HCT116 (cell line): ENCODE results near the gene SLC27A1. TPM values are rescaled to one million over a fixed set of nuclear protein-coding genes. Genes with fewer than 3 reads are reported as not detected.
A peak's percentile ranks its signal among the peaks of the same experiment; 100 is the strongest.

Experiments
- ATAC-seq: fragments of 200-7000 bp; cut with Tn5 transposase; 2 replicates; pipeline ENCODE4 v1.9.1; 2020; ENCODE audit warnings: mild to moderate bottlenecking, moderate library complexity
- BruUV-seq: library from RNA; stranded (reverse); fragments of 400-500 nt; replicated peaks from 2 replicates; lab custom pipeline; 2021; lab: Mats Ljungman, UMichigan
- CTCF ChIA-PET: fragments of 300-600 bp; sonication (Branson Sonifier 250); formaldehyde crosslinking; loops from one replicate; lab custom pipeline; 2021; ENCODE audit warnings: antibody characterized with exemption; lab: Charles Lee
- POLR2A ChIA-PET: fragments of 300-600, 350-600 bp; sonication (Branson Sonifier 250); formaldehyde crosslinking; loops from one replicate; lab custom pipeline; 2021; ENCODE audit warnings: antibody characterized with exemption; lab: Charles Lee
- RAD21 ChIA-PET, 2 experiments: fragments of 300-600 bp; sonication (Branson Sonifier 250); formaldehyde crosslinking; loops; one replicate each; lab custom pipeline; 2023; ENCODE audit warnings: low total read pairs in 2 of 2; ENCODE audit not compliant: uncharacterized antibody in 2 of 2, unreplicated experiment in 2 of 2, low non-redundant PET in 1 of 2; lab: Charles Lee
- DNase-seq: peaks from one replicate; pipeline ENCODE4 v3.0.0-alpha.2; 2010; ENCODE audit warnings: low read depth, low spot score
- H2AFZ ChIP-seq: fragments of 200-600 bp; shearing (Covaris generic), sonication (generic); 2 replicates; pipeline ENCODE4 v1.6.1; 2017; ENCODE audit warnings: low read depth, mixed run types, mixed read lengths, antibody characterized with exemption, low read length; ENCODE audit not compliant: poor library complexity, severe bottlenecking
- H3K27ac ChIP-seq: 2 replicates; pipeline ENCODE4 v1.5.1; 2012; ENCODE audit warnings: low read depth, low read length
- H3K27me3 ChIP-seq: fragments of 200-600 bp; sonication (generic); 2 replicates; pipeline ENCODE4 v1.6.1; 2016; ENCODE audit warnings: mixed run types, low read length, mixed read lengths; ENCODE audit not compliant: insufficient read depth
- H3K36me3 ChIP-seq, 2 experiments: fragments of 200-500 bp in 1 of 2; fragments of 200-600 bp in 1 of 2; sonication (Bioruptor generic) in 1 of 2; sonication (generic) in 1 of 2; 2 replicates each; pipeline versions ENCODE4 v1.5.1 to v1.6.1; 2014 to 2016; ENCODE audit warnings: low read length in 2 of 2, inconsistent platforms in 1 of 2, mixed read lengths in 1 of 2, mixed run types in 1 of 2; ENCODE audit not compliant: insufficient read depth in 2 of 2, control insufficient read depth in 1 of 2
- H3K4me1 ChIP-seq, 2 experiments: fragments of 200-600 bp in 1 of 2; sonication (generic) in 1 of 2; 2 replicates each; pipeline versions ENCODE4 v1.5.1 to v1.6.1; 2012 to 2017; ENCODE audit warnings: low read length in 2 of 2, inconsistent platforms in 1 of 2, mild to moderate bottlenecking in 1 of 2, mixed read lengths in 1 of 2, mixed run types in 1 of 2, moderate library complexity in 1 of 2; ENCODE audit not compliant: insufficient read depth in 2 of 2, control insufficient read depth in 1 of 2
- H3K4me2 ChIP-seq: fragments of 200-600 bp; sonication (generic); 2 replicates; pipeline ENCODE4 v1.6.1; 2017; ENCODE audit warnings: mixed run types, low read length, mixed read lengths
- H3K4me3 ChIP-seq, 2 experiments: fragments of 200-600 bp in 1 of 2; sonication (generic) in 1 of 2; replicated peaks in 1 of 2; 2 replicates each; pipeline ENCODE4 v1.5.1; 2011 to 2016; ENCODE audit warnings: low read length in 2 of 2, control low read depth in 1 of 2, low read depth in 1 of 2, mild to moderate bottlenecking in 1 of 2, mixed read lengths in 1 of 2, mixed run types in 1 of 2
- H3K79me2 ChIP-seq: fragments of 200-600 bp; sonication (generic); 2 replicates; pipeline ENCODE4 v1.6.1; 2017; ENCODE audit warnings: mild to moderate bottlenecking, mixed run types, low read length, moderate library complexity, mixed read lengths; ENCODE audit not compliant: insufficient read depth
- H3K9ac ChIP-seq: fragments of 200-600 bp; sonication (generic); 2 replicates; pipeline ENCODE4 v1.6.1; 2016; ENCODE audit warnings: low read length, mixed read lengths
- H3K9me2 ChIP-seq: fragments of 200-600 bp; sonication (generic), shearing (Covaris generic); 2 replicates; pipeline ENCODE4 v1.6.1; 2017; ENCODE audit warnings: mixed run types, mild to moderate bottlenecking, moderate library complexity; ENCODE audit not compliant: insufficient read depth
- H3K9me3 ChIP-seq, 2 experiments: fragments of 200-500 bp in 1 of 2; fragments of 200-600 bp in 1 of 2; sonication (Bioruptor generic) in 1 of 2; sonication (generic) in 1 of 2; 2 replicates each; pipeline ENCODE4 v1.6.1; 2014 to 2017; ENCODE audit warnings: low read length in 2 of 2, mixed read lengths in 2 of 2, inconsistent platforms in 1 of 2, low read depth in 1 of 2, mild to moderate bottlenecking in 1 of 2, mixed run types in 1 of 2, moderate library complexity in 1 of 2; ENCODE audit not compliant: control insufficient read depth in 1 of 2, insufficient read depth in 1 of 2
- H4K20me1 ChIP-seq: fragments of 200-600 bp; sonication (generic), shearing (Covaris generic); 2 replicates; pipeline ENCODE4 v1.6.1; 2017; ENCODE audit warnings: mixed run types, mild to moderate bottlenecking, moderate library complexity; ENCODE audit not compliant: insufficient read depth
- CBX3 ChIP-seq: IDR thresholded peaks from 2 replicates; pipeline ENCODE4 v1.6.1; 2012; ENCODE audit warnings: low read depth
- EZH2 ChIP-seq: fragments of 200-600 bp; sonication (generic); IDR thresholded peaks from 2 replicates; pipeline ENCODE4 v1.6.1; 2017; ENCODE audit warnings: antibody characterized with exemption, mixed run types
- MAX ChIP-seq: IDR thresholded peaks from 2 replicates; pipeline ENCODE4 v1.6.1; 2012
- POLR2A ChIP-seq: IDR thresholded peaks from 2 replicates; pipeline ENCODE4 v1.7.0; 2011; ENCODE audit warnings: borderline replicate concordance; ENCODE audit not compliant: insufficient read depth, insufficient read length; ENCODE audit errors: extremely low read depth
- REST ChIP-seq: IDR thresholded peaks from 2 replicates; pipeline ENCODE4 v1.6.1; 2012; ENCODE audit warnings: low read depth
- SRF ChIP-seq: IDR thresholded peaks from 2 replicates; pipeline ENCODE4 v1.6.1; 2012; ENCODE audit warnings: low read depth
- YY1 ChIP-seq: IDR thresholded peaks from 2 replicates; pipeline ENCODE4 v1.6.1; 2011; ENCODE audit warnings: low read length, low read depth, moderate library complexity, mild to moderate bottlenecking; ENCODE audit not compliant: insufficient replicate concordance; ENCODE audit errors: extremely low read depth
- ZBTB33 ChIP-seq: IDR thresholded peaks from 2 replicates; pipeline ENCODE4 v1.6.1; 2011; ENCODE audit warnings: mild to moderate bottlenecking, low read length, moderate library complexity; ENCODE audit not compliant: insufficient replicate concordance; ENCODE audit errors: extremely low read depth
- intact Hi-C: fragments of 100-400 bp; cut with micrococcal nuclease; formaldehyde crosslinking; loops from 2 replicates; pipeline ENCODE4 v1.10.0; 2022
- total RNA-seq: library from RNA; stranded (reverse); gene quantifications from one replicate; pipeline ENCODE4 v1.2.1, GENCODE V29; 2021; ENCODE audit not compliant: unreplicated experiment

Gene SLC27A1
- total RNA-seq, 1 experiment from 2014 or later: 22.5 TPM

- Histone ChIP-seq H3K36me3 (no peaks in the 10 kb centered on the region), H2AFZ (no peak overlapping the region), H3K9me2 (no peaks in the 10 kb centered on the region), H3K27ac (no peak overlapping the region), H3K27me3 (no peaks in the 10 kb centered on the region), H4K20me1 (no peaks in the 10 kb centered on the region), H3K9ac (peak overlapping the region; percentile 82), H3K9me3 (no peaks in the 10 kb centered on the region)
- intact Hi-C loops: no loop called here
- CTCF ChIA-PET: interaction anchor here (1.1 kb wide), 1 partner anchor 31 kb away, joined by 3 read pairs; no protein-coding TSS in a partner anchor
- ATAC-seq (no peak), DNase-seq (no peak)
- BruUV-seq: TSS peak; percentile 47
- TF ChIP-seq REST: no peak
- TF ChIP-seq, all 23 proteins: peak for 0
- ChIA-PET RAD21 (interaction anchor here in 1 of 2 experiments (0.6 kb wide), 1 partner anchor 215 kb away, joined by 4 read pairs; no protein-coding TSS in a partner anchor), POLR2A (interaction anchor here (0.6 to 1.3 kb wide), 4 partner anchors 66 to 371 kb away, joined by 3 to 4 read pairs (median 4); partner anchors contain the start of gene BST2)
- H3K4me1 ChIP-seq: peaks cover 51 to 80% of the 10 kb centered on the region in 2 experiments
- peak overlapping the region; percentile 98 for H3K4me2 ChIP-seq
- peak overlapping the region; percentile 66 to 78 for H3K4me3 ChIP-seq
- peaks cover 10% of the 10 kb centered on the region; the same call in 1 of the 2 replicates for H3K79me2 ChIP-seq
Observed at GRCh38 chr19:17471410-17472125, 1.2 kb downstream of the SLC27A1 start.

- no peak overlapping the region for H3K4me3 ChIP-seq
- H3K79me2 ChIP-seq: peaks cover 10% of the 10 kb centered on the region; the same call in 1 of the 2 replicates
- BruUV-seq: no TSS peak
- no peak overlapping the region for H2AFZ ChIP-seq
- TF ChIP-seq YY1 (no peak), EZH2 (no peak), SRF (no peak), CBX3 (peak; percentile 31; the same call in 1 of the 2 replicates), POLR2A (no peak), ZBTB33 (no peak), MAX (no peak)
- H3K4me1 ChIP-seq: peaks cover 61 to 84% of the 10 kb centered on the region in 2 experiments
- CTCF ChIA-PET: interaction anchor here (1.1 kb wide), 1 partner anchor 87 kb away, joined by 3 read pairs; no protein-coding TSS in a partner anchor
- peak; percentile 35 for DNase-seq
- no peak for ATAC-seq
- peak overlapping the region; percentile 47 for H3K27ac ChIP-seq
- H4K20me1 ChIP-seq: no peaks in the 10 kb centered on the region
- H3K4me2 ChIP-seq: peak overlapping the region; percentile 40
- RAD21 ChIA-PET: no interaction called here
- intact Hi-C loops: no loop called here
- no peaks in the 10 kb centered on the region for H3K9me3 ChIP-seq
- peak overlapping the region; percentile 12; the same call in 1 of the 2 replicates for H3K9ac ChIP-seq
- POLR2A ChIA-PET: no interaction called here
- H3K27me3 ChIP-seq: no peaks in the 10 kb centered on the region
- H3K36me3 ChIP-seq: no peaks in the 10 kb centered on the region
- H3K9me2 ChIP-seq: no peaks in the 10 kb centered on the region
Observed at GRCh38 chr19:17473041-17473440, 2.7 kb downstream of the SLC27A1 start.
